A673 (cell line): ENCODE results near the gene CSNK2A1. TPM values are rescaled to one million over a fixed set of nuclear protein-coding genes. Genes with fewer than 3 reads are reported as not detected.

ENCODE experiments used
- BruUV-seq: library from RNA; stranded (reverse); fragments of 400-500 nt; replicated peaks from 2 replicates; lab custom pipeline; 2021; lab: Mats Ljungman, UMichigan
- CTCF ChIA-PET: fragments of 300-600 bp; sonication (Branson Sonifier 250); formaldehyde crosslinking; loops from one replicate; lab custom pipeline; 2022; ENCODE audit warnings: antibody characterized with exemption; lab: Charles Lee
- POLR2A ChIA-PET: fragments of 300-600 bp; sonication (Branson Sonifier 250); formaldehyde crosslinking; loops from one replicate; lab custom pipeline; 2022; ENCODE audit warnings: antibody characterized with exemption; ENCODE audit not compliant: low non-redundant PET; lab: Charles Lee
- DNase-seq: peaks from one replicate; pipeline ENCODE4 v3.0.0-alpha.2; 2015; ENCODE audit warnings: low spot score
- H3K27ac ChIP-seq: fragments of 200-600 bp; sonication (generic); 2 replicates; pipeline ENCODE4 v1.5.1; 2016; ENCODE audit warnings: mixed run types, low read depth, mild to moderate bottlenecking, mixed read lengths, antibody characterized with exemption, low read length; ENCODE audit not compliant: poor library complexity, severe bottlenecking
- H3K27me3 ChIP-seq: fragments of 200-600 bp; sonication (generic); replicated peaks from 2 replicates; pipeline ENCODE4 v1.6.1; 2017; ENCODE audit warnings: mixed run types, low read depth, mild to moderate bottlenecking, mixed read lengths, antibody characterized with exemption, low read length; ENCODE audit not compliant: insufficient read depth, poor library complexity
- H3K36me3 ChIP-seq: fragments of 200-600 bp; sonication (generic); 2 replicates; pipeline ENCODE4 v1.6.1; 2016; ENCODE audit warnings: mixed run types, mild to moderate bottlenecking, mixed read lengths, antibody characterized with exemption, low read length; ENCODE audit not compliant: insufficient read depth, poor library complexity, severe bottlenecking
- H3K4me1 ChIP-seq: fragments of 200-600 bp; sonication (generic); 2 replicates; pipeline ENCODE4 v1.6.1; 2017; ENCODE audit warnings: mixed run types, mild to moderate bottlenecking, mixed read lengths, antibody characterized with exemption, low read length; ENCODE audit not compliant: insufficient read depth, poor library complexity, severe bottlenecking
- H3K4me3 ChIP-seq: fragments of 200-600 bp; sonication (generic); 2 replicates; pipeline ENCODE4 v1.5.1; 2016; ENCODE audit warnings: low read depth, mixed run types, mild to moderate bottlenecking, mixed read lengths, low read length; ENCODE audit not compliant: poor library complexity, severe bottlenecking
- H3K9me3 ChIP-seq: fragments of 200-600 bp; sonication (generic); 2 replicates; pipeline ENCODE4 v1.6.1; 2016; ENCODE audit warnings: mixed run types, low read depth, mild to moderate bottlenecking, mixed read lengths, antibody characterized with exemption, low read length; ENCODE audit not compliant: poor library complexity, severe bottlenecking
- CTCF ChIP-seq: fragments of 300-800, 200-600 bp; sonication (generic); conservative IDR thresholded peaks from 2 replicates; pipeline ENCODE4 v1.5.1; 2017; ENCODE audit warnings: low read depth, mild to moderate bottlenecking, antibody characterized with exemption, low read length, moderate library complexity, mixed read lengths
- EZH2 ChIP-seq: fragments of 200-600 bp; sonication (generic); IDR thresholded peaks from 2 replicates; pipeline ENCODE4 v1.6.1; 2017; ENCODE audit warnings: borderline replicate concordance, low read depth, mild to moderate bottlenecking, mixed read lengths, antibody characterized with exemption, low read length; ENCODE audit not compliant: poor library complexity, severe bottlenecking
- intact Hi-C: fragments of 100-400 bp; cut with micrococcal nuclease; formaldehyde crosslinking; loops from one replicate; pipeline ENCODE4 v1.10.0; 2022; ENCODE audit not compliant: unreplicated experiment
- total RNA-seq: library from RNA; stranded (reverse); gene quantifications from 2 replicates; pipeline ENCODE4 v1.2.3, GENCODE V29; 2021

CSNK2A1 gene
- total RNA-seq, 1 experiment from 2014 or later: 233 TPM

GRCh38 chr20:431012-431904 is 112.3 kb downstream of the CSNK2A1 start:
- no peak overlapping the region for H3K4me3 ChIP-seq
- intact Hi-C loops: loop anchor here (1.0 kb wide), 1 partner anchor 77 kb away; no protein-coding TSS in a partner anchor
- H3K9me3 ChIP-seq: no peaks in the 10 kb centered on the region
- no TSS peak for BruUV-seq
- no peaks in the 10 kb centered on the region for H3K4me1 ChIP-seq
- TF ChIP-seq EZH2 (no peak), CTCF (peak; percentile 76)
- CTCF ChIA-PET: interaction anchor here (0.6 to 1.0 kb wide), 3 partner anchors 69 to 214 kb away, joined by 3 to 13 read pairs (median 5); no protein-coding TSS in a partner anchor
- peaks cover 19% of the 10 kb centered on the region for H3K36me3 ChIP-seq
- POLR2A ChIA-PET: interaction anchor here (0.6 kb wide), 1 partner anchor 45 kb away, joined by 4 read pairs; no protein-coding TSS in a partner anchor
- H3K27ac ChIP-seq: no peak overlapping the region
- DNase-seq: peak; percentile 71
- no peaks in the 10 kb centered on the region for H3K27me3 ChIP-seq

- no peak overlapping the region for H3K4me3 ChIP-seq
- H3K9me3 ChIP-seq: no peaks in the 10 kb centered on the region
- H3K27me3 ChIP-seq: no peaks in the 10 kb centered on the region
- ChIA-PET CTCF (no interaction called here), POLR2A (no interaction called here)
- no peaks in the 10 kb centered on the region for H3K4me1 ChIP-seq
- DNase-seq: no peak
- TF ChIP-seq EZH2: no peak
- no peak for TF ChIP-seq CTCF
- intact Hi-C loops: no loop called here
- BruUV-seq: no TSS peak
- peak overlapping the region; percentile 5 for H3K27ac ChIP-seq
- H3K36me3 ChIP-seq: peaks cover 12% of the 10 kb centered on the region
Measured at GRCh38 chr20:430091-430999, 113.2 kb downstream of the CSNK2A1 start.

DNA sequence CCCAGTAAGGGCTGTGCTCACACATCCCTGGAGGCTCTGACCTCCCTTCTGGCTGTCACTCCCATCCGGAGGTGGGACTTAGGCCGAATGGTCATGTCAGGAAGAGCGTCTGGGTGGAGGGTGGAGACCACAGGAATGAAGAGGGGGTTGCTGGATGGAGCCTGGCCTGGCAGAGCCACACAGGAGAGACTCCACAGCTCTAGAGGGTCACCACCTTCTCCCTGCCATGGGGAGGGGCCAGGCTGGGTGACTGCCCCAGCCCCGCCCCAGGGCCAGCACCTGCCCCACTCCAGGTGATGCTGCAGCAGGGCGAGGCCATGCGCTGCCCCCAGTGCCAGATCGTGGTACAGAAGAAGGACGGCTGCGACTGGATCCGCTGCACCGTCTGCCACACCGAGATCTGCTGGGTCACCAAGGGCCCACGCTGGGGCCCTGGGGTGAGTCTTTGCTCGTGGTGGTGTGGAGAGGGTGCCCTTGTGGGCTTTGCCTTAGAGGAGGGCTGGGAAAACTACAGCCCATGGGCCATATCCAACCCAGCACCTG is 114.9 kb downstream of the CSNK2A1 start:
- Histone ChIP-seq H3K9me3 (no peaks in the 10 kb centered on the region), H3K4me3 (no peak overlapping the region), H3K36me3 (peaks cover 3% of the 10 kb centered on the region), H3K27ac (no peak overlapping the region), H3K27me3 (no peaks in the 10 kb centered on the region), H3K4me1 (no peaks in the 10 kb centered on the region)
- no TSS peak for BruUV-seq
- CTCF ChIA-PET: interaction anchor here (0.5 kb wide), 1 partner anchor 62 kb away, joined by 7 read pairs; no protein-coding TSS in a partner anchor
- intact Hi-C loops: no loop called here
- TF ChIP-seq EZH2 (no peak), CTCF (no peak)
- POLR2A ChIA-PET: no interaction called here
- no peak for DNase-seq
